Upper lobe of left lung (tissue), 6 donors: ENCODE data around the gene APC2. TPM values are rescaled to one million over a fixed set of nuclear protein-coding genes. Genes with fewer than 3 reads are reported as not detected.

Source experiments
- ATAC-seq, 2 donors: fragments of 200-7000 bp; cut with Tn5 transposase; one replicate each; pipeline ENCODE4 v1.9.1; 2022; ENCODE audit warnings: mild to moderate bottlenecking in 2 of 2, moderate library complexity in 2 of 2; ENCODE audit not compliant: low FRiP score in 2 of 2
- DNase-seq, 2 donors: peaks; one replicate each; pipeline ENCODE4 v3.0.0-alpha.2; 2019 to 2020
- H3K27ac ChIP-seq, 4 donors: fragments of 200-600 bp; sonication (generic); one replicate each; pipeline ENCODE4 v1.5.1; 2016 to 2019
- H3K27me3 ChIP-seq, 4 donors: fragments of 200-600 bp; sonication (generic); one replicate each; pipeline ENCODE4 v1.5.1; 2017 to 2019
- H3K36me3 ChIP-seq, 4 donors: fragments of 200-600 bp; sonication (generic); one replicate each; pipeline ENCODE4 v1.5.1; 2016 to 2019
- H3K4me1 ChIP-seq, 4 donors: fragments of 200-600 bp; sonication (generic); one replicate each; pipeline ENCODE4 v1.5.1; 2018 to 2019
- H3K4me3 ChIP-seq, 4 donors: fragments of 200-600 bp; sonication (generic); one replicate each; pipeline ENCODE4 v1.5.1; 2017 to 2019; ENCODE audit warnings: mild to moderate bottlenecking in 2 of 4, moderate library complexity in 1 of 4
- H3K9me3 ChIP-seq, 4 donors: fragments of 200-600 bp; sonication (generic); one replicate each; pipeline ENCODE4 v1.5.1; 2018 to 2019
- EP300 ChIP-seq, 4 donors: sonication (generic); formaldehyde crosslinking; IDR thresholded peaks; one replicate each; pipeline ENCODE4 v1.5.1; 2017; ENCODE audit warnings: antibody characterized with exemption in 4 of 4, control low read depth in 2 of 4
- POLR2A ChIP-seq, 4 donors: fragments of 450-650 bp; IDR thresholded peaks; one replicate each; pipeline ENCODE4 v1.5.1; 2016 to 2017; ENCODE audit warnings: antibody characterized with exemption in 4 of 4, mild to moderate bottlenecking in 2 of 4
- POLR2AphosphoS5 ChIP-seq, 2 donors: sonication (generic); formaldehyde crosslinking; IDR thresholded peaks; one replicate each; pipeline ENCODE4 v1.5.1; 2017; ENCODE audit warnings: antibody characterized with exemption in 2 of 2
- WGBS, 2 donors: methylation state at CpG; one replicate each; pipeline ENCODE4 v1.1.5; 2017 to 2018; 5-methylcytosine and 5-hydroxymethylcytosine counted together
- total RNA-seq, 6 donors: library from RNA; depleted of rRNA in 4 of 6; stranded (reverse); fragments of >200 nt in 4 of 6; gene quantifications; one replicate each; pipeline versions ENCODE4 v1.1.0 to v1.2.1, GENCODE V29; 2016 to 2021
- TF ChIP-seq, protein P1 (sequence below), 6 experiments: fragments of 450-650 bp in 4 of 6; fragments of 200-600 bp in 2 of 6; sonication (generic) in 2 of 6; IDR thresholded peaks; one replicate each; pipeline ENCODE4 v1.5.1; 2016 to 2019; ENCODE audit warnings: antibody characterized with exemption in 6 of 6
- donor health status: DM: no; HTN: no; CAD: no; lungs with moderate emphysema.
- donor health status: DM: no; HTN: yes; CAD: no; lungs with severe emphysema.

The APC2 gene
- total RNA-seq, 6 donors from 2014 or later: 0.06 to 1.0 (median 0.11) TPM; not detected in 1

GRCh38 chr19:1481893-1482360 is 32.0 kb downstream of the APC2 start:
- Histone ChIP-seq H3K9me3 (no peaks in the 10 kb centered on the region), H3K36me3 (peaks cover 0 to 3% (median 0%) of the 10 kb centered on the region in 4 donors), H3K27me3 (no peaks in the 10 kb centered on the region), H3K4me3 (no peak overlapping the region), H3K4me1 (peaks cover 16 to 24% (median 22%) of the 10 kb centered on the region in 4 donors), H3K27ac (no peak overlapping the region)
- ATAC-seq (no peak), DNase-seq (peak in 1 of 2 donors; percentile 82)
- WGBS, 2 donors: 91 to 94% methylated on average over 12 to 16 of the region's 36 CpGs
- TF ChIP-seq POLR2AphosphoS5 (IDR thresholded peaks at IDR 0.05): no peak
- TF ChIP-seq, protein P1, sequence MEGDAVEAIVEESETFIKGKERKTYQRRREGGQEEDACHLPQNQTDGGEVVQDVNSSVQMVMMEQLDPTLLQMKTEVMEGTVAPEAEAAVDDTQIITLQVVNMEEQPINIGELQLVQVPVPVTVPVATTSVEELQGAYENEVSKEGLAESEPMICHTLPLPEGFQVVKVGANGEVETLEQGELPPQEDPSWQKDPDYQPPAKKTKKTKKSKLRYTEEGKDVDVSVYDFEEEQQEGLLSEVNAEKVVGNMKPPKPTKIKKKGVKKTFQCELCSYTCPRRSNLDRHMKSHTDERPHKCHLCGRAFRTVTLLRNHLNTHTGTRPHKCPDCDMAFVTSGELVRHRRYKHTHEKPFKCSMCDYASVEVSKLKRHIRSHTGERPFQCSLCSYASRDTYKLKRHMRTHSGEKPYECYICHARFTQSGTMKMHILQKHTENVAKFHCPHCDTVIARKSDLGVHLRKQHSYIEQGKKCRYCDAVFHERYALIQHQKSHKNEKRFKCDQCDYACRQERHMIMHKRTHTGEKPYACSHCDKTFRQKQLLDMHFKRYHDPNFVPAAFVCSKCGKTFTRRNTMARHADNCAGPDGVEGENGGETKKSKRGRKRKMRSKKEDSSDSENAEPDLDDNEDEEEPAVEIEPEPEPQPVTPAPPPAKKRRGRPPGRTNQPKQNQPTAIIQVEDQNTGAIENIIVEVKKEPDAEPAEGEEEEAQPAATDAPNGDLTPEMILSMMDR (IDR thresholded peaks at IDR 0.05): no peak
- no peak for TF ChIP-seq EP300 (IDR thresholded peaks at IDR 0.05)
- no peak for TF ChIP-seq POLR2A (IDR thresholded peaks at IDR 0.05)

GRCh38 chr19:1482361-1483130 is 32.6 kb downstream of the APC2 start:
- no peak overlapping the region for H3K27ac ChIP-seq
- H3K9me3 ChIP-seq: no peaks in the 10 kb centered on the region
- no peak overlapping the region for H3K4me3 ChIP-seq
- DNase-seq: peak in 1 of 2 donors; percentile 44
- TF ChIP-seq, protein P1 (IDR thresholded peaks at IDR 0.05): no peak
- TF ChIP-seq POLR2AphosphoS5 (IDR thresholded peaks at IDR 0.05) (no peak), POLR2A (IDR thresholded peaks at IDR 0.05) (no peak), EP300 (IDR thresholded peaks at IDR 0.05) (no peak)
- no peak for ATAC-seq
- no peaks in the 10 kb centered on the region for H3K36me3 ChIP-seq
- 85 to 98% methylated on average over 15 to 37 of the region's 37 CpGs for WGBS, 2 donors
- peaks cover 15 to 20% (median 17%) of the 10 kb centered on the region in 4 donors for H3K4me1 ChIP-seq
- no peaks in the 10 kb centered on the region for H3K27me3 ChIP-seq

GRCh38 chr19:1483131-1483978 is 33.4 kb downstream of the APC2 start:
- 93 to 94% methylated on average over 33 to 62 of the region's 77 CpGs for WGBS, 2 donors
- H3K4me3 ChIP-seq: no peak overlapping the region
- peaks cover 7 to 12% (median 9%) of the 10 kb centered on the region in 4 donors for H3K4me1 ChIP-seq
- DNase-seq: peak in 1 of 2 donors; percentile 86
- no peaks in the 10 kb centered on the region for H3K27me3 ChIP-seq
- H3K36me3 ChIP-seq: no peaks in the 10 kb centered on the region
- no peak for TF ChIP-seq POLR2AphosphoS5 (IDR thresholded peaks at IDR 0.05)
- TF ChIP-seq POLR2A (IDR thresholded peaks at IDR 0.05): no peak
- TF ChIP-seq, protein P1 (IDR thresholded peaks at IDR 0.05): no peak
- TF ChIP-seq EP300 (IDR thresholded peaks at IDR 0.05): no peak
- no peak for ATAC-seq
- no peaks in the 10 kb centered on the region for H3K9me3 ChIP-seq
- no peak overlapping the region for H3K27ac ChIP-seq

- 91 to 95% methylated on average over 11 to 15 of the region's 23 CpGs for WGBS, 2 donors
- ATAC-seq: no peak
- TF ChIP-seq POLR2AphosphoS5 (IDR thresholded peaks at IDR 0.05) (no peak), POLR2A (IDR thresholded peaks at IDR 0.05) (no peak), EP300 (IDR thresholded peaks at IDR 0.05) (no peak)
- TF ChIP-seq, protein P1 (IDR thresholded peaks at IDR 0.05): no peak
Measured at GRCh38 chr19:1483979-1484428, 34.1 kb downstream of the APC2 start.

More at GRCh38 chr19:1483979-1484428, 34.1 kb downstream of the APC2 start:
- H3K27ac ChIP-seq: no peak overlapping the region
- no peaks in the 10 kb centered on the region for H3K27me3 ChIP-seq
- H3K36me3 ChIP-seq: no peaks in the 10 kb centered on the region
- peaks cover 5 to 6% (median 6%) of the 10 kb centered on the region in 4 donors for H3K4me1 ChIP-seq
- H3K4me3 ChIP-seq: no peak overlapping the region
- no peaks in the 10 kb centered on the region for H3K9me3 ChIP-seq
- no peak for DNase-seq
